GOT3 (cell line): ENCODE measurements around the gene ZNF358.
"Not testable (repeated sequence)": the region's sequence is repeated elsewhere in the genome, so short reads cannot be mapped to it uniquely, and the experiment has no call there.

Source experiments
- DNase-seq: peaks from one replicate; lab custom pipeline; 2025; ENCODE audit warnings: mixed read lengths; lab: John Stamatoyannopoulos, UW

ZNF358 gene

GRCh38 chr19:7535998-7536695 is 20.2 kb downstream of the ZNF358 start:
- no peak for DNase-seq

DNA sequence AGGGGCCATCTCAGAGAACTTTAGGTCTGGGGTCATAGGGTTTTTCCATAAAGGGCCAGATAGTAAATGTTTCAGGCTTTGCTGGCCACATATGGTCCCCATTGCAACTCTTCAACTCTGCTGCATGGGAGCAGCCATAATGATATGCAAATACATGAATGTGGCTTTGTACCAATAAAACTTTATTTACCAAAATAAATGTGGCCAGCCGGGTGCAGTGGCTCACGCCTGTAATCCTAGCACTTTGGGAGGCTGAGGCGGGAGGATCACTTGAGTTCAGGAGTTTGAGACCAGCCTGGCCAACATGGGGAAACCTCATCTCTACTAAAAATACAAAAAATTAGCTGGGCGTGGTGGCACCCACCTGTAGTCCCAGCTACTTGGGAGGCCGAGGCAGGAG is 23.1 kb downstream of the ZNF358 start:
- DNase-seq: not testable (repeated sequence)

- no peak for DNase-seq
These were observed 24.0 kb downstream of the ZNF358 start for GRCh38 chr19:7539827-7540425.

DNA sequence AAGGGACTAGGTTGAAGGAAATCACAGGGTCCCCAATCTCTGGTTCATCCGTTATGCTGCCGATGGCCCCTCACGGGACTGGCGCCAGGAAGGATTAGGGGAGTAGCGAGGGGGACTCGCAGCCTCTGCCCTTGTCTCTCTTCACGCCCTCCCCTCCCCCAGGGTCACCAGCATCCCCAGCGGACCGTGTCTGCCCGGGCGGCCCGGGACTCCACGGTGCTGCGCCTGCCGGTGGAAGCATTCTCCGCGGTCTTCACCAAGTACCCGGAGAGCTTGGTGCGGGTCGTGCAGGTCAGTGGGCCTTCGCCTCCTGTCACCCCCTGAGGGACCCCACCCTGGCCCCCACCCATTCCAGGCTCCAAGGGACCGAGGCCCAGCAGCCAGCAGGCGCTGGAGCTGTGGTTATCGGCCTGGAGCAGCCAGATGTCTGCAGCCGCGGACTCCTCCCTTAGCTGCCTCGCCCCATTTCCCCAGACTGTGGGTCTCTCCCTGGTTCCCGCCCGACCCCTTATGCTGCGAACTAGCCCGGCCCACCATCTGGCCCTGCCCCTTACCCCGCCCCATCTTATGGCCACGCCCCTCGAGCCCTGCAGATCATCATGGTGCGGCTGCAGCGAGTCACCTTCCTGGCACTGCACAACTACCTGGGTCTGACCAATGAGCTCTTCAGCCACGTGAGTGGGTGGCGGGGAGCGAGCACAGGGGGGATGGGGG is 25.0 kb downstream of the ZNF358 start:
- DNase-seq: no peak

DNA sequence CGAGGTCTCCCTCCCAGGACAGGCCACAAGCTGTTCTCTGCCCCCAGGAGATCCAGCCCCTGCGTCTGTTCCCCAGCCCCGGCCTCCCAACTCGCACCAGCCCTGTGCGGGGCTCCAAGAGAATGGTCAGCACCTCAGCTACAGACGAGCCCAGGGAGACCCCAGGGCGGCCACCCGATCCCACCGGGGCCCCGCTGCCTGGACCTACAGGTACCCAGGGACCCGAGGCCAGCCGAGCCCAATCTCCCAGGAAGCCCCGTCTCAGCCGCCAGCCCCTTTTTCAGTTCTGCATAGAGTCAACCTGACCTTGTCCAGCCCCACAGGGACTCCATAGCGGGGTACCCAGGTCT is 25.5 kb downstream of the ZNF358 start:
- no peak for DNase-seq

- no peak for DNase-seq
These were observed 26.0 kb downstream of the ZNF358 start for GRCh38 chr19:7541828-7542443.

DNA sequence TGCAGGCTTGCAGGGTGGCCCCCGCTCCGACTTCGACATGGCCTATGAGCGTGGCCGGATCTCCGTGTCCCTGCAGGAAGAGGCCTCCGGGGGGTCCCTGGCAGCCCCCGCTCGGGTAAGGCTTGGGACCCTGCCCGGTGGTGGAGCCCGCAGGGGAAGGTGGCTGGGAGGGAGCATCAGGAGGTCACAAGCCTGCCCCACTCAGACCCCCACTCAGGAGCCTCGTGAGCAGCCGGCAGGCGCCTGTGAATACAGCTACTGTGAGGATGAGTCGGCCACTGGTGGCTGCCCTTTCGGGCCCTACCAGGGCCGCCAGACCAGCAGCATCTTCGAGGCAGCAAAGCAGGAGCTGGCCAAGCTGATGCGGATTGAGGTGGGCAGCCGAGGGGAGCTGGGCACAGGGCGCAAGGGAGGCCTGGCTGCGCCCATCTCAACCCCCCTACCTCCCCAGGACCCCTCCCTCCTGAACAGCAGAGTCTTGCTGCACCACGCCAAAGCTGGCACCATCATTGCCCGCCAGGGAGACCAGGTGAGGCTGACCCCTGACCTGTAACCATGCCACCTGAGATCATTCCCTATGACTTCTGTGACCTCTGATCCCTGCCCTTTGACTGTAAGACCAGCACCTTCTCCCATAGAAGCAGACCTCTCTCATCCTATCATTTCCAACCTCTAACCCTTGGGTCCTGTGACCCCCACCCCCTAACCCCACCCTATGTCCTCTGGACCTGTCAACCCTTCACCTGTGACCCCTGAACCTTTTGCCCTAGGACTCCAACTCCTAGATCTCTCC is 26.8 kb downstream of the ZNF358 start:
- DNase-seq: no peak

- DNase-seq: no peak
These were observed 28.7 kb downstream of the ZNF358 start for GRCh38 chr19:7544626-7545025.

DNA sequence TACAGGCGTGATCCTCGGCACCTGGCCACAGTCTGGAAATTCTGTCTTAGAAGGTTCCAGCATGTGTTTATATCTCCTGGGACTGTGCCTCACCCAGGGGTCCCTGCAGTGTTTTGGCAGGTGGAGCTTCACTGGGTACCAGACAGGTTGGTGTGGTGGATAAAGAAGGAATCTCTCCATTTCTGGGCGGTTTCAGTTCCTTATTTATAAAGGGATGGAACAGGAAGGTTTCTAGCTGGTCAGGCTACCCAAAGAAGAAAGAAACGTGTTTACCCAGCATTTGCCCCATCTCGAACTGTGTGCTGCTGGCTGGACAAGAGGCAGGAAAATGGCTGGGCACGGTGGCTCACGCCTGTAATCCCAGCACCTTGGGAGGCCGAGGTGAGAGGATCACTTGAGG is 29.4 kb downstream of the ZNF358 start:
- no peak for DNase-seq

DNA sequence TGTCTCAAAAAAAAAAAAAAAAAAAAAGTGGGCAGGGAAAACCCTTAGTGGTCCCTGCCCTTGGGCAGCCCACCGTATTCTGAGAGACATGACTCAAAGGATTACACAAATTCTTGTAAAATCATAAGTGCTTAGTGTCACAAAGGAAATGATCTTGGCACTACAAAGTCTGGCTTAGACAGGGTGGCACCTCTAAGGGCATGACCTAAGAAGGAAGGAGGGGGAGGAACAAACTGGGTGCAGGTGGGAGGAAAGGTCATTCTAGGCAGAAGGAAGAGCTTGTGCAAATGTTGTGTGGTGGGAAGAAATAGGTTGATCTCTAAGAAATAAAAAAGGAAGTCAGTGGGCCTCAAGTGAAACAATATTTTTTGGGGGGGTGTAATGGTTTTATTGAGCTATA is 30.0 kb downstream of the ZNF358 start:
- DNase-seq: no peak

DNA sequence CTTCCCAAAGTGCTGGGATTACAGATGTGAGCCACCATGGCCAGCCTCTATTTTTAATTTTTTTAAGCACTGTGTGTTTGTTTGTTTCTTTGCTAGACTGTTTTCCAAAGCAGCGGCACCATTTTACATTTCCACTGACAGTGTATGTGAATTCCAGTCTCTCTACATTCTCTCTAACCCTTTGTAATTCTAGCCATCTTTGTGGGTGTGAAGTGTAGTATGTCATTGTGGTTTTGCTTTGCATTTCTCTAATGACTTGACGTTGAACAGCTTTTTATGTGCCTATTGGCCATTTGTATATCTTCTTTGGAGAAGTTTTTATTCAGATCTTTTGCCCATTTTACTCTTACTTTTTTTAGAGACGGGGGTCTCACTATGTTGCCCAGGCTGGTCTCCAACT is 31.3 kb downstream of the ZNF358 start:
- DNase-seq: no peak

DNA sequence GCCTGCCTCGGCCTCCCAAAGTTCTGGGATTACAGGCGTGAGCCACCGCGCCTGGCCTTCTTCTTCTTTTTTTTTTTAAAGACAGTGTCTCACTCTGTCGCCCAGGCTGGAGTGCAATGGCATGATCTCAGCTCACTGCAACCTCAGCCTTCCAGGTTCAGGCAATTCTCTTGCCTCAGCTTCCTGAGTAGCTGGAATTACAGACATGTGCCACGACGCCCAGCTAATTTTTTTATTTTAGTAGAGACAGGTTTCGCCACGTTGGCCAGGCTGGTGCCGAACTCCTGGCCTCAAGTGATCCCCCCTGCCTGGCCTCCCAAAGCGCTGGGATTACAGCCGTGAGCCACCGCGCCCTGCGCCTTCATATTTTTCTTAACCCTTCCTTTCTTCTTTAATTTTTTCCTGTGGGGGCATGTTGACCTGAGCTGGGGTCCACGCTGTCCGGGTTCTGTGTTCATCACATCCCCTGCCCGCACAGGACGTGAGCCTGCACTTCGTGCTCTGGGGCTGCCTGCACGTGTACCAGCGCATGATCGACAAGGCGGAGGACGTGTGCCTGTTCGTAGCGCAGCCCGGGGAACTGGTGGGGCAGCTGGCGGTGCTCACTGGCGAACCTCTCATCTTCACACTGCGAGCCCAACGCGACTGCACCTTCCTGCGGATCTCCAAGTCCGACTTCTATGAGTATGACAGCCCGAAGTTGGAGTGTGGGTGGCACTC is 33.7 kb downstream of the ZNF358 start:
- no peak for DNase-seq

DNA sequence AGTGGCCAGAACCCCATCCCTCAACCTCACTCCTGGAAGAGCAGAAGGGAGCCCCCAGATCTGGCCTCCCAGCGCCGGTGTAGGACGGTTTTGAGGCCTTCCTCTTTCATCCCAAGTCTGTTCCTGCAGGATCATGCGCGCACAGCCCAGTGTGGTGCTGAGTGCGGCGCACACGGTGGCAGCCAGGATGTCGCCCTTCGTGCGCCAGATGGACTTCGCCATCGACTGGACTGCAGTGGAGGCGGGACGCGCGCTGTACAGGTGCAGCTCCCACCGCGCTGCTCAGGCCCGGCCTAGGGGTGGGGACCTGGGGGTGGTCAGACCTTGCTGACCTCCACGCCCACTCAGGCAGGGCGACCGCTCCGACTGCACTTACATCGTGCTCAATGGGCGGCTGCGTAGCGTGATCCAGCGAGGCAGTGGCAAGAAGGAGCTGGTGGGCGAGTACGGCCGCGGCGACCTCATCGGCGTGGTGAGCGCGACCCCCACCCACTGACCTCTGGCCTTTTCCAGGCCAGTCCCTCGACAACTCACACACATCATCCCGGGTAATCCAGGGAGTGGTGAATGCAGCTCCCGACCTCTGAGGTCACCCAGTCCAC is 34.4 kb downstream of the ZNF358 start:
- DNase-seq: no peak

GRCh38 chr19:7550987-7551761 is 35.3 kb downstream of the ZNF358 start:
- no peak for DNase-seq

GRCh38 chr19:7552781-7553180 is 36.9 kb downstream of the ZNF358 start:
- DNase-seq: no peak

- no peak for DNase-seq
These were observed 38.7 kb downstream of the ZNF358 start for GRCh38 chr19:7554565-7554964.

DNA sequence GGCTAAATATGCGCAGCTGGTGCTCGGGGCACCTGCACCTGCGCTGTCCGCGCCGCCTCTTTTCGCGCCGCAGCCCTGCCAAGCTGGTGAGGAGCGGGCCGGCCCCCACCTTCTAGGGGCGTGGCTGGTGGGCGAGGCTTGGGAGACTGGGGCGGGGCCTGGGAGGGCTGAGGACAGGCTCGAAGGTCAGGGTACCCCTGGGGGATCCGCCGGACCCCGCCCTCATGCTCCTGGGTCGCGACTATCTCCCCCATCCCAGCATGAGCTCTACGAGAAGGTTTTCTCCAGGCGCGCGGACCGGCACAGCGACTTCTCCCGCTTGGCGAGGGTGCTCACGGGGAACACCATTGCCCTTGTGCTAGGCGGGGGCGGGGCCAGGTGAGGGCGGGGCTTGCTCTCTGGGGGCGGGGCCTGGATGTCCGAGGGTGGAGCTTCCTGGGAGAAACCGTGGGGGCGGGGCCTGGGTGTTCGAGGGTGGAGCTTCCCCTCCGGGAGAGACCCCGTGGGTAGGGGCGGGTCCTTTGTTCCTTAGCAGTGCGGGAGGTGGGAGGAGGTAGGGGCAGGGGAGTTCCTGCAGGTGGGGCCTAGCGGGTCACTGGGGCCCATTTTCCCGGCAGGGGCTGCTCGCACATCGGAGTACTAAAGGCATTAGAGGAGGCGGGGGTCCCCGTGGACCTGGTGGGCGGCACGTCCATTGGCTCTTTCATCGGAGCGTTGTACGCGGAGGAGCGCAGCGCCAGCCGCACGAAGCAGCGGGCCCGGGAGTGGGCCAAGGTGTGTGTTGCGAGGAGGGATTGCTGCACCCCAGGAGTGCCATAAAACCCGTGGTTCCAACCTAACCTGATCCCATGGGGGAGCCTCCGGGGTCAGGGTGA is 39.3 kb downstream of the ZNF358 start:
- no peak for DNase-seq

- no peak for DNase-seq
These were observed 40.9 kb downstream of the ZNF358 start for GRCh38 chr19:7556696-7557315.

DNA sequence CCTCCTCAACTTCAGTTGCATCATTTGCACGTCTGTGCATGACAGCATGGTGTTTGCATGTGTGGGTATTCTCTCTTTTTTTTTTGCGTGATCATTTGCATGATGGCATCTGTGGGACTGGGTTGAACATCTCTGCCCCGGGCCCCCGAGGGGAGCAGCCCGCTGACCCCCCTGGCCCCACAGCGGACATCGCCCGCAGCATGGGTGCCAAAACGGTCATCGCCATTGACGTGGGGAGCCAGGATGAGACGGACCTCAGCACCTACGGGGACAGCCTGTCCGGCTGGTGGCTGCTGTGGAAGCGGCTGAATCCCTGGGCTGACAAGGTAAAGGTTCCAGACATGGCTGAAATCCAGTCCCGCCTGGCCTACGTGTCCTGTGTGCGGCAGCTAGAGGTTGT is 42.8 kb downstream of the ZNF358 start:
- DNase-seq: no peak
